ENCODE results near the gene THADA. TPM values are rescaled to one million over a fixed set of nuclear protein-coding genes. Genes with fewer than 3 reads are reported as not detected.

The THADA gene
- total RNA-seq, 1 donor from 2014 or later, result 11.0 TPM

GRCh38 chr2:43228756-43229659, 366.8 kb downstream of the THADA start:
- H3K4me3 ChIP-seq (ENCODE audit: low read depth, low read length), result peak overlapping the region; percentile 1
- DNase-seq (ENCODE audit: low read depth), result no peak
- no peak for TF ChIP-seq CTCF (conservative IDR thresholded peaks at IDR 0.05; ENCODE audit: low read depth, low read length)

GRCh38 chr2:43228321-43228751, 367.5 kb downstream of the THADA start:
- no peak for TF ChIP-seq CTCF (conservative IDR thresholded peaks at IDR 0.05; ENCODE audit: low read depth, low read length)
- DNase-seq (ENCODE audit: low read depth), result no peak
- peak overlapping the region; percentile 1 for H3K4me3 ChIP-seq (ENCODE audit: low read depth, low read length)

GRCh38 chr2:43227830-43228281, 368.0 kb downstream of the THADA start:
- DNase-seq (ENCODE audit: low read depth), result no peak
- peak; percentile 40 for TF ChIP-seq CTCF (conservative IDR thresholded peaks at IDR 0.05; ENCODE audit: low read depth, low read length)
- H3K4me3 ChIP-seq (ENCODE audit: low read depth, low read length), result peak overlapping the region; percentile 79

GRCh38 chr2:43226955-43227829, 368.6 kb downstream of the THADA start:
- no peak for TF ChIP-seq CTCF (conservative IDR thresholded peaks at IDR 0.05; ENCODE audit: low read depth, low read length)
- peak overlapping the region; percentile 79 for H3K4me3 ChIP-seq (ENCODE audit: low read depth, low read length)
- DNase-seq (ENCODE audit: low read depth), result no peak

- peak within 1 kb of the TSS; percentile 79 for H3K4me3 ChIP-seq (ENCODE audit: low read depth, low read length)
- TF ChIP-seq CTCF (conservative IDR thresholded peaks at IDR 0.05; ENCODE audit: low read depth, low read length), result no peak
- DNase-seq (ENCODE audit: low read depth), result no peak
Observed at GRCh38 chr2:43226558-43226954, 369.3 kb downstream of the THADA start, which contains the start of gene ZFP36L2. Gene ZFP36L2 (minus strand): TSS chr2:43226606. CDS start chr2:43226315, 291 bp downstream.

- peak overlapping the region; percentile 66 for H3K4me3 ChIP-seq (ENCODE audit: low read depth, low read length)
- no peak for DNase-seq (ENCODE audit: low read depth)
- TF ChIP-seq CTCF (conservative IDR thresholded peaks at IDR 0.05; ENCODE audit: low read depth, low read length), result no peak
Observed at GRCh38 chr2:43225788-43226557, 369.9 kb downstream of the THADA start.
